ENCODE results near the gene TRMO.

DNA sequence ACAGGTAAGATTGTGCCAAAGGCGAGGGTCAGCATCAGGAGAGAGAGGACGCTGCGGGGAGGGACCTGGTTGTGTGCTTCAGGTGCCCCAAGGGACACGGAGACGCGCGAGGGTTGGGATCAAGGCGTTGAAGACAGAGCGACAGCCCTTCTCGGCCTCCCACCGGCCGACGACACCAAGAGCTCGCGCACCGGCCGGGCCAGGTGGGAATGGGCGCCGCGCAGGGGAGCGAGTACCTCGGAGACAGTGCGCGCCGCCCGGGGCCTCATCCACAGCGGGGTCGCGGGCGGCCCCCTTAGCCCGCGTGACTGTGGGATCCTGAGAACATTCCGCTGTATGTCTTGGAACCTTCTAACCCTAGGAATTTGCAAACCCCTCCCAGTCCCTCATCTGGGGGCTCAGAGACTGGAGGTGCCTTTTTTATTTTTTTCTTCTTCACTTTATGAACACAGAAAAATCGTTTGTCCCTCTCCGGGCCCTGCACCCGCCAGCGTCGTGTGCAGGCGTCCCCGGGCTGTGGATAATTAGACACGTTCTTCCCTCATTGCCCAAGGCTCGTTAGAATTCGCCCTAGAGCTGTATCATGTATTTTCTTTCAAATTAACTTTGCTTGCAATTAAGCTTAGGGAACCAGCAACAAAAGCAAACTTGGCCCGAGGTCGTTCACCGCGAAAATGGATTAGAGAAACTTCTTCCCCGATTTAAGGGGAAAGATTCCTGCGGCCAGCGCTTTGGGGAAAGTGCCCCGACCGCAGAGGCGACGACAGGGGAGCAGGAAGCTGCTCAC, 64.5 kb downstream of the TRMO start:
- no peak for TF ChIP-seq SIN3A (IDR thresholded peaks at IDR 0.05; ENCODE audit: borderline replicate concordance, insufficient read depth, low read length)
- TF ChIP-seq, protein P1, sequence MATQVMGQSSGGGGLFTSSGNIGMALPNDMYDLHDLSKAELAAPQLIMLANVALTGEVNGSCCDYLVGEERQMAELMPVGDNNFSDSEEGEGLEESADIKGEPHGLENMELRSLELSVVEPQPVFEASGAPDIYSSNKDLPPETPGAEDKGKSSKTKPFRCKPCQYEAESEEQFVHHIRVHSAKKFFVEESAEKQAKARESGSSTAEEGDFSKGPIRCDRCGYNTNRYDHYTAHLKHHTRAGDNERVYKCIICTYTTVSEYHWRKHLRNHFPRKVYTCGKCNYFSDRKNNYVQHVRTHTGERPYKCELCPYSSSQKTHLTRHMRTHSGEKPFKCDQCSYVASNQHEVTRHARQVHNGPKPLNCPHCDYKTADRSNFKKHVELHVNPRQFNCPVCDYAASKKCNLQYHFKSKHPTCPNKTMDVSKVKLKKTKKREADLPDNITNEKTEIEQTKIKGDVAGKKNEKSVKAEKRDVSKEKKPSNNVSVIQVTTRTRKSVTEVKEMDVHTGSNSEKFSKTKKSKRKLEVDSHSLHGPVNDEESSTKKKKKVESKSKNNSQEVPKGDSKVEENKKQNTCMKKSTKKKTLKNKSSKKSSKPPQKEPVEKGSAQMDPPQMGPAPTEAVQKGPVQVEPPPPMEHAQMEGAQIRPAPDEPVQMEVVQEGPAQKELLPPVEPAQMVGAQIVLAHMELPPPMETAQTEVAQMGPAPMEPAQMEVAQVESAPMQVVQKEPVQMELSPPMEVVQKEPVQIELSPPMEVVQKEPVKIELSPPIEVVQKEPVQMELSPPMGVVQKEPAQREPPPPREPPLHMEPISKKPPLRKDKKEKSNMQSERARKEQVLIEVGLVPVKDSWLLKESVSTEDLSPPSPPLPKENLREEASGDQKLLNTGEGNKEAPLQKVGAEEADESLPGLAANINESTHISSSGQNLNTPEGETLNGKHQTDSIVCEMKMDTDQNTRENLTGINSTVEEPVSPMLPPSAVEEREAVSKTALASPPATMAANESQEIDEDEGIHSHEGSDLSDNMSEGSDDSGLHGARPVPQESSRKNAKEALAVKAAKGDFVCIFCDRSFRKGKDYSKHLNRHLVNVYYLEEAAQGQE (IDR thresholded peaks at IDR 0.05; ENCODE audit: insufficient read depth in 1 of 2, low read depth in 2 of 2, low read length in 2 of 2), result no peak
- no peak for TF ChIP-seq POLR2AphosphoS5 (IDR thresholded peaks at IDR 0.05; ENCODE audit: low read depth, low read length)
